A549 (cell line): ENCODE measurements around the gene DCAF6.

Source experiments
- JUNB ChIP-seq: fragments of >200 bp; sonication (Bioruptor Twin); formaldehyde crosslinking; IDR thresholded peaks from 2 replicates; pipeline ENCODE4 v1.6.1; 2016
- TF ChIP-seq, protein P1 (sequence below): fragments of >200 bp; sonication (Bioruptor Twin); formaldehyde crosslinking; IDR thresholded peaks from 3 replicates; pipeline ENCODE4 v1.5.1; 2016

DNA sequence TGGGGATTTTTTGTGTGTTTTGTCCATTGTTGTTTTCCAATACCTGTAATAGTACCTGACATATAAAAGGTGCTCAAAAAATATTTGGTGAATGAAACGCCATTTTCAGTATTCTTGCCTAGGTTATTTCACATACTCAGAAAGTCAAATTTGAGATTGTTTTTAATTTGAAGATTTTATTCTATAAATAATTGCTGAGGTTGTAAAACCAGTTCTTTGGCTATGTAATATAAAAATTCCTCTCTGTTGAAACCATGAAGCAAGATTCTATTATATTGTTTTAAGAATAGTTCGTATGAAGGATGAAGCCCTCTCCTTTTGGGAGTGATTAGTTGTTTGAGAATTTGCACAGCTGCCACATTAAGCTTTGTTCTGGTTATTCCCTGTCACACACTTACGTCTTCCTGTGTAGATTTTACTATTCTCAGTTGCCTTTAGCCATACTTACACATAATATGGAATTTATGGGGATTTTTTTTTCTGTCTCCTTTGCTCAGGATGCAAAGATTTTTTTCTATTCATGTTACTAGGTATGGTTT lies 60.6 kb downstream of the DCAF6 start:
- no peak for TF ChIP-seq JUNB
- TF ChIP-seq, protein P1, sequence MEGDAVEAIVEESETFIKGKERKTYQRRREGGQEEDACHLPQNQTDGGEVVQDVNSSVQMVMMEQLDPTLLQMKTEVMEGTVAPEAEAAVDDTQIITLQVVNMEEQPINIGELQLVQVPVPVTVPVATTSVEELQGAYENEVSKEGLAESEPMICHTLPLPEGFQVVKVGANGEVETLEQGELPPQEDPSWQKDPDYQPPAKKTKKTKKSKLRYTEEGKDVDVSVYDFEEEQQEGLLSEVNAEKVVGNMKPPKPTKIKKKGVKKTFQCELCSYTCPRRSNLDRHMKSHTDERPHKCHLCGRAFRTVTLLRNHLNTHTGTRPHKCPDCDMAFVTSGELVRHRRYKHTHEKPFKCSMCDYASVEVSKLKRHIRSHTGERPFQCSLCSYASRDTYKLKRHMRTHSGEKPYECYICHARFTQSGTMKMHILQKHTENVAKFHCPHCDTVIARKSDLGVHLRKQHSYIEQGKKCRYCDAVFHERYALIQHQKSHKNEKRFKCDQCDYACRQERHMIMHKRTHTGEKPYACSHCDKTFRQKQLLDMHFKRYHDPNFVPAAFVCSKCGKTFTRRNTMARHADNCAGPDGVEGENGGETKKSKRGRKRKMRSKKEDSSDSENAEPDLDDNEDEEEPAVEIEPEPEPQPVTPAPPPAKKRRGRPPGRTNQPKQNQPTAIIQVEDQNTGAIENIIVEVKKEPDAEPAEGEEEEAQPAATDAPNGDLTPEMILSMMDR: no peak
